Peyer's patch (tissue), 4 donors: ENCODE data around the gene ADM5.

Source experiments
- POLR2A ChIP-seq, 2 donors: fragments of 450-650 bp; IDR thresholded peaks; one replicate each; pipeline ENCODE4 v1.5.1; 2017; ENCODE audit warnings: antibody characterized with exemption in 2 of 2, mild to moderate bottlenecking in 2 of 2, moderate library complexity in 2 of 2
- TF ChIP-seq, protein P1 (sequence below), 6 experiments: fragments of 450-650 bp in 4 of 6; fragments of 200-600 bp in 2 of 6; sonication (generic) in 1 of 6; IDR thresholded peaks; one replicate each; pipeline ENCODE4 v1.5.1; 2017 to 2019; ENCODE audit warnings: antibody characterized with exemption in 6 of 6, mild to moderate bottlenecking in 3 of 6, moderate library complexity in 1 of 6

DNA sequence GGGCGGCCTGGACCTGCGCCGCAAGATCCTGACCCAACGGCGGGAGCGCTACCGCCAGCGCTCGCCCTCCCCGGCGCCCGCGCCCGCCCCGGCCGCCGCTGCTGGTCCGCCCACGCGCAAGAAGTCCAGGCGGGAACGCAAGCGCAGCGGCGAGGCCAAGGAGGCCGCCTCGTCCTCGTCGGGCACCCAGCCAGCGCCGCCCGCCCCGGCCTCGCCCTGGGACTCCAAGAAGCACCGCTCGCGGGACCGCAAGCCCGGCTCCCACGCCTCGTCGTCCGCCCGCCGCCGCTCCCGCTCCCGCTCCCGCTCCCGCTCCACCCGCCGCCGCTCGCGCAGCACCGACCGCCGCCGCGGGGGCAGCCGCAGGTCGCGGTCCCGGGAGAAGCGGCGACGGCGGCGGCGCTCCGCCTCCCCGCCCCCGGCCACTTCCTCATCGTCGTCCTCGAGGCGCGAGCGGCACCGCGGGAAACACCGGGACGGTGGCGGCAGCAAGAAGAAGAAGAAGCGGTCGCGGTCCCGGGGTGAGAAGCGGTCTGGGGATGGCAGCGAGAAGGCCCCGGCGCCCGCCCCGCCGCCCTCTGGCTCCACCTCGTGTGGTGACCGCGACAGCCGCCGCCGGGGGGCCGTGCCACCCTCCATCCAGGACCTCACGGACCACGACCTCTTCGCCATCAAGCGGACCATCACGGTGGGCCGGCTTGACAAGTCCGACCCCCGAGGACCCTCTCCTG, 37.4 kb upstream of the ADM5 start:
- TF ChIP-seq, protein P1, sequence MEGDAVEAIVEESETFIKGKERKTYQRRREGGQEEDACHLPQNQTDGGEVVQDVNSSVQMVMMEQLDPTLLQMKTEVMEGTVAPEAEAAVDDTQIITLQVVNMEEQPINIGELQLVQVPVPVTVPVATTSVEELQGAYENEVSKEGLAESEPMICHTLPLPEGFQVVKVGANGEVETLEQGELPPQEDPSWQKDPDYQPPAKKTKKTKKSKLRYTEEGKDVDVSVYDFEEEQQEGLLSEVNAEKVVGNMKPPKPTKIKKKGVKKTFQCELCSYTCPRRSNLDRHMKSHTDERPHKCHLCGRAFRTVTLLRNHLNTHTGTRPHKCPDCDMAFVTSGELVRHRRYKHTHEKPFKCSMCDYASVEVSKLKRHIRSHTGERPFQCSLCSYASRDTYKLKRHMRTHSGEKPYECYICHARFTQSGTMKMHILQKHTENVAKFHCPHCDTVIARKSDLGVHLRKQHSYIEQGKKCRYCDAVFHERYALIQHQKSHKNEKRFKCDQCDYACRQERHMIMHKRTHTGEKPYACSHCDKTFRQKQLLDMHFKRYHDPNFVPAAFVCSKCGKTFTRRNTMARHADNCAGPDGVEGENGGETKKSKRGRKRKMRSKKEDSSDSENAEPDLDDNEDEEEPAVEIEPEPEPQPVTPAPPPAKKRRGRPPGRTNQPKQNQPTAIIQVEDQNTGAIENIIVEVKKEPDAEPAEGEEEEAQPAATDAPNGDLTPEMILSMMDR (IDR thresholded peaks at IDR 0.05): no peak
- no peak for TF ChIP-seq POLR2A (IDR thresholded peaks at IDR 0.05)
